Activated effector memory CD4-positive, alpha-beta T cell treated with Interleukin-2 at 50 U/mL for 16 hours (primary cell): ENCODE data around the gene FBXO5.
"Not testable (repeated sequence)": the region's sequence is repeated elsewhere in the genome, so short reads cannot be mapped to it uniquely, and the experiment has no call there.

ENCODE experiments used
- DNase-seq: peaks from one replicate; pipeline ENCODE4 v3.0.0-alpha.2; 2020

The FBXO5 gene

GRCh38 chr6:152982904-152983636, at the start of gene FBXO5:
TSS of gene FBXO5 (minus strand) at chr6:152983041. CDS start at chr6:152982959, 82 bp downstream.
- DNase-seq, result peak; percentile 98

- no peak for DNase-seq
Measured at GRCh38 chr6:153032255-153032882, 49.5 kb upstream of the FBXO5 start.

- no peak for DNase-seq
Measured at GRCh38 chr6:153031335-153031955, 48.6 kb upstream of the FBXO5 start.

GRCh38 chr6:153028963-153029362, 46.1 kb upstream of the FBXO5 start:
- DNase-seq, result no peak

GRCh38 chr6:153028286-153028685, 45.4 kb upstream of the FBXO5 start:
- DNase-seq, result no peak

GRCh38 chr6:153027480-153027879, 44.6 kb upstream of the FBXO5 start:
- DNase-seq, result no peak

- no peak for DNase-seq
Measured at GRCh38 chr6:153024709-153025017, 41.8 kb upstream of the FBXO5 start.

- peak; percentile 8 for DNase-seq
Measured at GRCh38 chr6:153023977-153024708, 41.3 kb upstream of the FBXO5 start.

GRCh38 chr6:153018355-153018754, 35.5 kb upstream of the FBXO5 start:
- no peak for DNase-seq

- no peak for DNase-seq
Measured at GRCh38 chr6:153016846-153017245, 34.0 kb upstream of the FBXO5 start.

- no peak for DNase-seq
Measured at GRCh38 chr6:153015094-153015640, 32.3 kb upstream of the FBXO5 start.

- no peak for DNase-seq
Measured at GRCh38 chr6:153013438-153013837, 30.6 kb upstream of the FBXO5 start.

- no peak for DNase-seq
Measured at GRCh38 chr6:153012856-153013255, 30.0 kb upstream of the FBXO5 start.

- no peak for DNase-seq
Measured at GRCh38 chr6:153003366-153003690, 20.5 kb upstream of the FBXO5 start.

- DNase-seq, result peak; percentile 72
Measured at GRCh38 chr6:153002613-153003365, 19.9 kb upstream of the FBXO5 start, which contains the start of gene MTRF1L. TSS of gene MTRF1L (minus strand) at chr6:153002709. CDS start at chr6:153002685, 24 bp downstream.

- DNase-seq, result no peak
Measured at GRCh38 chr6:153001767-153002612, 19.1 kb upstream of the FBXO5 start.

- not testable (repeated sequence) for DNase-seq
Measured at GRCh38 chr6:153000790-153001189, 17.9 kb upstream of the FBXO5 start.

- no peak for DNase-seq
Measured at GRCh38 chr6:153000243-153000642, 17.4 kb upstream of the FBXO5 start.

- not testable (repeated sequence) for DNase-seq
Measured at GRCh38 chr6:152999538-152999937, 16.7 kb upstream of the FBXO5 start.

- no peak for DNase-seq
Measured at GRCh38 chr6:152993847-152994246, 11.0 kb upstream of the FBXO5 start.

GRCh38 chr6:152993431-152993830, 10.6 kb upstream of the FBXO5 start:
- no peak for DNase-seq

GRCh38 chr6:152986978-152987377, 4.1 kb upstream of the FBXO5 start:
- DNase-seq, result no peak
